Body of pancreas (tissue), 4 donors: ENCODE measurements around the gene DBN1. TPM values are rescaled to one million over a fixed set of nuclear protein-coding genes. Genes with fewer than 3 reads are reported as not detected.

Experiments
- ATAC-seq: fragments of 150-250 bp; one replicate; pipeline ENCODE4 v1.9.1; 2016
- DNase-seq, 4 donors: peaks; one replicate each; pipeline ENCODE4 v3.0.0-alpha.2; 2019
- H3K27ac ChIP-seq, 4 donors: fragments of 200-600 bp; sonication (generic); 1 replicate in 3 of 4; 2 replicates in 1 of 4; pipeline versions ENCODE4 v1.5.1 to v1.6.1; 2016 to 2019; ENCODE audit warnings: mild to moderate bottlenecking in 1 of 4, mixed read lengths in 1 of 4, moderate library complexity in 1 of 4
- H3K27me3 ChIP-seq, 2 donors: fragments of 200-600 bp; sonication (generic); one replicate each; pipeline ENCODE4 v1.6.0; 2016; ENCODE audit warnings: mild to moderate bottlenecking in 1 of 2
- H3K36me3 ChIP-seq, 2 donors: fragments of 200-600 bp; sonication (generic); replicated peaks in 1 of 2; 2 replicates each; pipeline ENCODE4 v1.5.1; 2016; ENCODE audit warnings: low read depth in 2 of 2; ENCODE audit not compliant: insufficient read depth in 1 of 2
- H3K4me1 ChIP-seq: fragments of 200-600 bp; sonication (generic); one replicate; pipeline ENCODE4 v1.6.0; 2016
- H3K4me3 ChIP-seq, 2 donors: fragments of 200-600 bp; sonication (generic); 1 replicate in 1 of 2; 2 replicates in 1 of 2; pipeline ENCODE4 v1.5.1; 2016 to 2019
- H3K9me3 ChIP-seq, 3 donors: fragments of 200-600 bp; sonication (generic); 1 replicate in 2 of 3; 2 replicates in 1 of 3; pipeline ENCODE4 v1.5.1; 2016
- POLR2A ChIP-seq, 3 donors: fragments of 450-650 bp; IDR thresholded peaks; one replicate each; pipeline ENCODE4 v1.6.1; 2016; ENCODE audit warnings: antibody characterized with exemption in 3 of 3, mild to moderate bottlenecking in 2 of 3
- WGBS, 2 donors: methylation state at CpG; one replicate each; pipeline ENCODE4 v1.1.5; 2017; 5-methylcytosine and 5-hydroxymethylcytosine counted together
- intact Hi-C: fragments of 100-400 bp; cut with DNase I; formaldehyde crosslinking; loops from one replicate; pipeline ENCODE4 v1.15.1; 2023
- total RNA-seq, 2 donors: library from RNA; depleted of rRNA; stranded (reverse); fragments of >200 nt; gene quantifications; one replicate each; pipeline ENCODE4 v1.1.0, GENCODE V29; 2016
- TF ChIP-seq, protein P1 (sequence below), 7 experiments: fragments of 450-650 bp in 4 of 7; fragments of 200-600 bp in 3 of 7; sonication (generic) in 3 of 7; IDR thresholded peaks; one replicate each; pipeline ENCODE4 v1.5.1; 2016 to 2019; ENCODE audit warnings: antibody characterized with exemption in 7 of 7

The DBN1 gene
- total RNA-seq, 2 donors from 2014 or later = 28.0 to 29.0 TPM

DNA sequence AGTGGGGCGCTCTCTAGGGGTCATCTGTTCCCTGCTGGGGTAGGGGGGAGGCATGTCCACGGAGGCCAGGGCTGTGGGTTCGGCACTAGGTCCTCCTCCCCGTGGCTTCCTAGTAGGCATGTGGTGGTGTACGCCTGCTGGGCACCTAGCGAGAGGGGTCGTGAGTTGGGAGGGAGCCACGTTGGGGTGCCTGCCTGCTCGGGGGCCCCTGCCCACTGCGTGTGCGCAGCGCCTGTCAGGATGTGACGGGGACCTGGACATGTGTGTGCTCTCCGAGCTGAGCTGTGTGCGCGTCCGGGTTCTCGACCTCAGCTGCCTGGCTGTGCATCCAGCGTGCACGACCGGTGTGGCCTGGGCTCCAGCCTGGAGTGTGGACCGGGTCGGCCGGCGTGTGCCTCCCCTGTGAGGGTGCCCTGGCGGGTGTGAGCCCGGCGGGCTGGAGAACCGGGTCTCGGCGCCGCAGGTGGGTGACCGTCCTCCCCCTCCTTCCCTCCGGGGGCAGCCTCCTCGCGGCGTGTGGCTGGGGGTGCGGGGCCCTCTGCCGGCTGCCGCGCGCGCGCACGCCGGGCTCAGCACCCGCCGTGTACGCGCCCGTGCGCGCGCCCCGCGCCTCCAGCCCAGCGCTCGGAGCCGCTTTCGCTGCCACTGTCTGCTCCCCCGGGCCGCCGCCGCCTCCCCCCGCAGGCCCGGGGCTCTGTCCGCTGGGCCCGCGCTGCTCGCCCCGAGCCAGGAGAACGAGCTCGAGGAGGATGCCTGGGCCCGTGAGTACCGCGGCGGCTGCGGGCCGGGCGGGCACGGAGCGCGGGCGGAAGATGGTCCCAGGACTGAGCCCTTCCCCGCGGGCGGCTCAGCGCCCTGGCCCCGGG, 27.0 kb downstream of the DBN1 start, which contains the start of gene PRR7:
PRR7 (plus strand) TSS at position 615 of the 866 bp plus-strand sequence. CDS start 8,254 bp downstream, outside the sequence.
- Histone ChIP-seq H3K36me3 (no peaks in the 10 kb centered on the region), H3K4me3 (peak within 1 kb of the TSS in 1 of 2 donors; percentile 31), H3K4me1 (peaks cover 27% of the 10 kb centered on the region), H3K9me3 (no peaks in the 10 kb centered on the region), H3K27ac (peak within 1 kb of the TSS in 3 of 4 donors; percentile 54 to 76 (median 56)), H3K27me3 (no peaks in the 10 kb centered on the region)
- ATAC-seq (peak; percentile 63), DNase-seq (peak; percentile 51 to 74 (median 56))
- 0% methylated on average over 11 to 74 of the region's 89 CpGs for WGBS, 2 donors
- TF ChIP-seq, protein P1, sequence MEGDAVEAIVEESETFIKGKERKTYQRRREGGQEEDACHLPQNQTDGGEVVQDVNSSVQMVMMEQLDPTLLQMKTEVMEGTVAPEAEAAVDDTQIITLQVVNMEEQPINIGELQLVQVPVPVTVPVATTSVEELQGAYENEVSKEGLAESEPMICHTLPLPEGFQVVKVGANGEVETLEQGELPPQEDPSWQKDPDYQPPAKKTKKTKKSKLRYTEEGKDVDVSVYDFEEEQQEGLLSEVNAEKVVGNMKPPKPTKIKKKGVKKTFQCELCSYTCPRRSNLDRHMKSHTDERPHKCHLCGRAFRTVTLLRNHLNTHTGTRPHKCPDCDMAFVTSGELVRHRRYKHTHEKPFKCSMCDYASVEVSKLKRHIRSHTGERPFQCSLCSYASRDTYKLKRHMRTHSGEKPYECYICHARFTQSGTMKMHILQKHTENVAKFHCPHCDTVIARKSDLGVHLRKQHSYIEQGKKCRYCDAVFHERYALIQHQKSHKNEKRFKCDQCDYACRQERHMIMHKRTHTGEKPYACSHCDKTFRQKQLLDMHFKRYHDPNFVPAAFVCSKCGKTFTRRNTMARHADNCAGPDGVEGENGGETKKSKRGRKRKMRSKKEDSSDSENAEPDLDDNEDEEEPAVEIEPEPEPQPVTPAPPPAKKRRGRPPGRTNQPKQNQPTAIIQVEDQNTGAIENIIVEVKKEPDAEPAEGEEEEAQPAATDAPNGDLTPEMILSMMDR (IDR thresholded peaks at IDR 0.05) = peak in 1 of 7 experiments; percentile 24
- TF ChIP-seq POLR2A (IDR thresholded peaks at IDR 0.05) = peak in 1 of 3 donors; percentile 16
- intact Hi-C loops = no loop called here

DNA sequence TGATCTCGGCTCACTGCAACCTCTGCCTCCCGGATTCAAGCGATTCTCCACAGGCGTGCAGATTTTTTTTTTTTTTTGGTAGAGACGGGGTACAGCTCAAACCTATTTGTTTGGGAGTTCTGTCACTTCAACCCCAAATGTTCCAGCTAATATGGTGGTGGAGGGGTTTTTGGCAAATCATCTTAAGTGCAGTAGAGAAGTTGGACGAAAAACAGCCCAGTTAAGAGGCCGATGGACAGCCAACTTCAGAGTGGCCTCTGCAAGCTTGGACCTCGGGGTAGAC, 27.6 kb downstream of the DBN1 start:
- intact Hi-C loops = no loop called here
- WGBS, 2 donors = 2 to 5% methylated on average over 8 of the region's 8 CpGs
- peak in 1 of 4 donors; percentile 12 for DNase-seq

DNA sequence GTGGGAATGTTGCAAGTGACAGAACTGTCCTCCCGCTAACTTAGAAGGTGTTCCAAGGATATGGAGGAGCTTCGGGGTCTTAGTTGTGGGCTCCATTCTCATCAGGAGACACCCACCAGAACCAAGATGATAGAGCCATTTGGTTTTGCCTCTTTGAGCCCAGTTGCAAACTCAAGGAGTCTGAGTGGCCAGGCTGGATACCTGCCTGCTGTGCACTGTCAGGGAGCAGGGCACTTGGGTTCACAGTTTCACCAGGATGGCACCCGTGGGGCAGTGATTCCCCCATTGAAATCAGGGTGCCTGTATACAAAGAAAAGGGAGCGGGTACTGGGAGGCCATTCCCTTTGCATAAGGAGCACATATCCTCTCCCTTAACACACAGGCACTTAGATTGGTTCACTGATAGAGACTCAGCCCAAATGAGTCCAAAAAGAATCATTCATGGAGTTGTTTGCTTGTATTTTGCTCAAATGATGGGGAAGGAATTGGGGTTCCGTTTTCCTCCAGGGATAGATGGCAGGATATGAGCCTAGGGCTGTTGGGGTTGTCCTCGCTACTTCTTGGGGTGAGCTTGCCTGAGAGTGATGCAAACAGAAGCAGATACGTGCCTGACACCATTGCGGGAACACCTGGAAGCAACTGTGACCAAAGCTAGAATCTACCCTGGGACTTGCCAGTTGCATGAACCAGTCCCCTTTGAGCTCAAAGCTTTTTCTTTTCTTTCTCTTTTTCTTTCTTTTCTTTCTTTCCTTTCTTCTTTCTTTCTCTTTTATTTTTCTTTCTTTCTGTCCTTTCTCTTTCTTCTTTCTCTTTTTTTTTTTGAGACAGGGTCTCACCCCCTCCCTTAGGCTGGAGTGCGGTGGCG, 28.1 kb downstream of the DBN1 start:
- Histone ChIP-seq H3K4me3 (no peak overlapping the region), H3K9me3 (no peaks in the 10 kb centered on the region), H3K27ac (no peak overlapping the region), H3K36me3 (no peaks in the 10 kb centered on the region), H3K4me1 (peaks cover 27% of the 10 kb centered on the region), H3K27me3 (no peaks in the 10 kb centered on the region)
- no peak for TF ChIP-seq POLR2A (IDR thresholded peaks at IDR 0.05)
- TF ChIP-seq, protein P1 (IDR thresholded peaks at IDR 0.05) = no peak
- DNase-seq (no peak), ATAC-seq (no peak)
- intact Hi-C loops = no loop called here
- 39 to 52% methylated on average over 9 to 10 of the region's 10 CpGs for WGBS, 2 donors

More for the DNA sequence above, 27.6 kb downstream of the DBN1 start:
- Histone ChIP-seq H3K36me3 (no peaks in the 10 kb centered on the region), H3K9me3 (no peaks in the 10 kb centered on the region), H3K4me3 (no peak overlapping the region), H3K27me3 (no peaks in the 10 kb centered on the region), H3K4me1 (peaks cover 27% of the 10 kb centered on the region), H3K27ac (no peak overlapping the region)
- no peak for ATAC-seq
- TF ChIP-seq, protein P1 (IDR thresholded peaks at IDR 0.05) = no peak
- TF ChIP-seq POLR2A (IDR thresholded peaks at IDR 0.05) = no peak

DNA sequence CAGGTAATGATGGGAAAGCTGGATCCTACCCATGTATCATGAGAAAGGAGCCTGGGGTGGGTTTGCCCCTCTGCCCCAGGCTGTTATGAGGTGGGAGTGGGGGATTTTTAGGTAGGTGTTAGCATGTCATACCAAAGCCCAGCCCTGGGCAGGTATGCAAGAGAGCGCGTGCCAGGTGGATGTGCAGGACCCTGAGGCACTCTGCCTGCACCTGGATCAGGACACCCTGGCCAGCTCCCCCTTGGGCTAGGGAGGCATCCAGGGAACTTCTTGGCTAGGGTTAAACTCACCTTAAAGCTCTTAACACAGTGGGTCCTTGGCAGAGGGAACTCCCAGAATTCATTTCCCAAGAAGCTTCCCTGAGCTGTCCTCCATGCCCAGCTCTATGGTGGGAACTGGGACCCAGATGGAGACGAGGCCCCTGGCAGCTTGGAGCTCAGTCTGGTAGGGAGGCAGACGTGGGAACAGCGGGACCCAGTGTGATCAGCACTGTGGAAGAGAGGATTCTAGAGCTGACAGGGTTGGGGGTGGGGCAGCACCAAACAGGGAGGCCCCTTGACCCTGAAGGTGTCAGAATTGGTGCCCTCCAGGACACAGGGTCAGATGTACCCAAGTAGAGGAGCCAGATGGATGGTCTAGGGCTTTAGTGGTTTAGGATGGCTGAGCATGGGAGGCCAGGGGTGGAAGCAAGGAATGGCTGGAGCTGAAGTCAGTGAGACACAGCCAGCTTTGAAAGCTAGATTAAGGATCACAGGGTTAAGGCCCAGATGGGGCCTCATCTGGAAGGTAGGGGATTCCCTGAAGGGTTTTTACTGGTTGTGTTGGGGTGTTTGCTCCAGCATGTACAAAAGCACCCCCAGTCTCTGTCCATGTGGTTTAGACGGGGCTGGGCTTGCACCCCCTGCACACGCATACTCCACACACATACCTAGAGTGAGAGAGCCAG, 29.1 kb downstream of the DBN1 start:
- H3K36me3 ChIP-seq = no peaks in the 10 kb centered on the region
- H3K9me3 ChIP-seq = no peaks in the 10 kb centered on the region
- peak in 1 of 4 donors; percentile 9 for DNase-seq
- H3K27me3 ChIP-seq = no peaks in the 10 kb centered on the region
- TF ChIP-seq, protein P1 (IDR thresholded peaks at IDR 0.05) = no peak
- no peak for TF ChIP-seq POLR2A (IDR thresholded peaks at IDR 0.05)
- H3K27ac ChIP-seq = no peak overlapping the region
- peaks cover 27% of the 10 kb centered on the region for H3K4me1 ChIP-seq
- WGBS, 2 donors = 45 to 62% methylated on average over 5 to 7 of the region's 7 CpGs
- no peak for ATAC-seq
- H3K4me3 ChIP-seq = no peak overlapping the region
- intact Hi-C loops = no loop called here
